H9 (cell line): ENCODE measurements around the gene NKX2-3. TPM values are rescaled to one million over a fixed set of nuclear protein-coding genes. Genes with fewer than 3 reads are reported as not detected.
A peak's percentile ranks its signal among the peaks of the same experiment; 100 is the strongest.

Source experiments
- DNase-seq: peaks from one replicate; pipeline ENCODE4 v3.0.0-alpha.2; 2017
- H2AFZ ChIP-seq: one replicate; pipeline ENCODE4 v1.6.1; 2013; ENCODE audit warnings: mild to moderate bottlenecking, low read length, control low read depth, moderate library complexity
- H2AK5ac ChIP-seq: 2 replicates; pipeline ENCODE4 v1.6.1; 2013; ENCODE audit warnings: low read length, control low read depth, mixed read lengths; ENCODE audit not compliant: insufficient read length
- H2BK120ac ChIP-seq: one replicate; pipeline ENCODE4 v1.6.1; 2013; ENCODE audit warnings: low read depth, mild to moderate bottlenecking, low read length, control low read depth, inconsistent platforms; ENCODE audit not compliant: poor library complexity, severe bottlenecking
- H2BK12ac ChIP-seq: 2 replicates; pipeline ENCODE4 v1.6.1; 2013; ENCODE audit warnings: low read length, control low read depth, mixed read lengths, low read depth; ENCODE audit not compliant: insufficient read length
- H2BK15ac ChIP-seq: 2 replicates; pipeline ENCODE4 v1.6.1; 2013; ENCODE audit warnings: low read depth, low read length, control low read depth
- H2BK20ac ChIP-seq: one replicate; pipeline ENCODE4 v1.6.1; 2013; ENCODE audit warnings: low read depth, mild to moderate bottlenecking, low read length, control low read depth, inconsistent platforms; ENCODE audit not compliant: poor library complexity, severe bottlenecking
- H2BK5ac ChIP-seq: 2 replicates; pipeline ENCODE4 v1.6.1; 2013; ENCODE audit warnings: low read length, control low read depth, mixed read lengths; ENCODE audit not compliant: insufficient read length
- H3K14ac ChIP-seq: 2 replicates; pipeline ENCODE4 v1.6.1; 2013; ENCODE audit warnings: low read length, control low read depth; ENCODE audit not compliant: insufficient read depth
- H3K18ac ChIP-seq: 2 replicates; pipeline ENCODE4 v1.6.1; 2013; ENCODE audit warnings: low read depth, mild to moderate bottlenecking, mixed read lengths, low read length, control low read depth; ENCODE audit not compliant: insufficient read length
- H3K23ac ChIP-seq: 2 replicates; pipeline ENCODE4 v1.6.1; 2013; ENCODE audit warnings: low read length, control low read depth, mixed read lengths, low read depth; ENCODE audit not compliant: insufficient read length
- H3K23me2 ChIP-seq: 2 replicates; pipeline ENCODE4 v1.6.1; 2013; ENCODE audit warnings: low read depth, mild to moderate bottlenecking, mixed read lengths, low read length, control low read depth; ENCODE audit not compliant: insufficient read length, poor library complexity, severe bottlenecking
- H3K27ac ChIP-seq: 2 replicates; pipeline ENCODE4 v1.5.1; 2013; ENCODE audit warnings: low read length, control low read depth, mixed read lengths, low read depth; ENCODE audit not compliant: insufficient read length
- H3K27me3 ChIP-seq: 2 replicates; pipeline ENCODE4 v1.6.1; 2013; ENCODE audit warnings: low read length, control low read depth, inconsistent platforms; ENCODE audit not compliant: insufficient read depth
- H3K4ac ChIP-seq: 2 replicates; pipeline ENCODE4 v1.6.1; 2013; ENCODE audit warnings: low read depth, mild to moderate bottlenecking, control low read depth, inconsistent platforms, low read length, moderate library complexity
- H3K4me1 ChIP-seq: 2 replicates; pipeline ENCODE4 v1.6.1; 2013; ENCODE audit warnings: low read length, control low read depth, inconsistent platforms; ENCODE audit not compliant: insufficient read depth
- H3K4me2 ChIP-seq: 2 replicates; pipeline ENCODE4 v1.6.1; 2013; ENCODE audit warnings: low read length, control low read depth, mixed read lengths; ENCODE audit not compliant: insufficient read length, insufficient read depth
- H3K56ac ChIP-seq: 2 replicates; pipeline ENCODE4 v1.6.1; 2013; ENCODE audit warnings: low read depth, mild to moderate bottlenecking, mixed read lengths, low read length, control low read depth; ENCODE audit not compliant: insufficient read length
- H3K79me1 ChIP-seq: 2 replicates; pipeline ENCODE4 v1.6.1; 2013; ENCODE audit warnings: low read depth, mild to moderate bottlenecking, moderate library complexity, low read length, control low read depth, inconsistent platforms; ENCODE audit not compliant: insufficient read depth, poor library complexity, severe bottlenecking
- H3K79me2 ChIP-seq: 2 replicates; pipeline ENCODE4 v1.6.1; 2013; ENCODE audit warnings: low read length, control low read depth, inconsistent platforms; ENCODE audit not compliant: insufficient read depth
- H3K9ac ChIP-seq: 2 replicates; pipeline ENCODE4 v1.6.1; 2013; ENCODE audit warnings: low read length, control low read depth, mixed read lengths; ENCODE audit not compliant: insufficient read length; ENCODE audit errors: extremely low read depth
- H3K9me3 ChIP-seq: one replicate; pipeline ENCODE4 v1.6.1; 2013; ENCODE audit warnings: low read depth, low read length, inconsistent platforms; ENCODE audit not compliant: control insufficient read depth
- H3T11ph ChIP-seq: one replicate; pipeline ENCODE4 v1.6.1; 2013; ENCODE audit warnings: mild to moderate bottlenecking, low read length, control low read depth, inconsistent platforms
- H4K20me1 ChIP-seq: one replicate; pipeline ENCODE4 v1.6.1; 2013; ENCODE audit not compliant: control insufficient read depth, insufficient read length, insufficient read depth
- H4K5ac ChIP-seq: 2 replicates; pipeline ENCODE4 v1.6.1; 2013; ENCODE audit warnings: low read depth, mild to moderate bottlenecking, mixed read lengths, low read length, control low read depth; ENCODE audit not compliant: insufficient read length
- H4K8ac ChIP-seq: replicated peaks from 2 replicates; pipeline ENCODE4 v1.6.1; 2013; ENCODE audit warnings: low read length, control low read depth, mixed read lengths, low read depth; ENCODE audit not compliant: insufficient read length
- H4K91ac ChIP-seq: 2 replicates; pipeline ENCODE4 v1.6.1; 2013; ENCODE audit warnings: low read depth, mild to moderate bottlenecking, moderate library complexity, mixed read lengths, low read length, control low read depth; ENCODE audit not compliant: insufficient read length
- H3K27ac Mint-ChIP-seq, 3 experiments: 2 replicates in 2 of 3; 3 replicates in 1 of 3; pipeline ENCODE4 v1.8.0; 2020 to 2021; ENCODE audit warnings: mixed read lengths in 3 of 3, mild to moderate bottlenecking in 1 of 3, moderate library complexity in 1 of 3
- H3K27me3 Mint-ChIP-seq: 2 replicates; pipeline ENCODE4 v1.8.0; 2021; ENCODE audit warnings: low read depth, mild to moderate bottlenecking, moderate library complexity, mixed read lengths
- H3K36me3 Mint-ChIP-seq, 3 experiments: 2 replicates in 2 of 3; 3 replicates in 1 of 3; pipeline ENCODE4 v1.8.0; 2020 to 2021; ENCODE audit warnings: low read depth in 3 of 3, mixed read lengths in 3 of 3; ENCODE audit not compliant: insufficient read depth in 1 of 3
- H3K4me1 Mint-ChIP-seq, 2 experiments: 2 replicates each; pipeline ENCODE4 v1.8.0; 2020; ENCODE audit warnings: mixed read lengths in 2 of 2
- H3K4me3 Mint-ChIP-seq, 2 experiments: 2 replicates in 1 of 2; 3 replicates in 1 of 2; pipeline ENCODE4 v1.8.0; 2020 to 2021; ENCODE audit warnings: mild to moderate bottlenecking in 2 of 2, mixed read lengths in 2 of 2, moderate library complexity in 1 of 2
- H3K9me3 Mint-ChIP-seq, 2 experiments: 2 replicates in 1 of 2; 3 replicates in 1 of 2; pipeline ENCODE4 v1.8.0; 2020; ENCODE audit warnings: mild to moderate bottlenecking in 2 of 2, mixed read lengths in 2 of 2, moderate library complexity in 1 of 2
- WGBS: extraction: QIAGEN DNeasy Blood & Tissue Kit; methylation state at CpG from one replicate; pipeline ENCODE4 v1.1.7; 2013; ENCODE audit warnings: missing lambda C conversion rate, low lambda C conversion rate, mixed read lengths; ENCODE audit not compliant: insufficient read length; ENCODE audit errors: extremely low coverage; 5-methylcytosine and 5-hydroxymethylcytosine counted together
- total RNA-seq: library from RNA; stranded (reverse); gene quantifications from 2 replicates; pipeline ENCODE4 v1.2.1, GENCODE V29; 2021
- TF ChIP-seq, protein P1 (sequence below): fragments of 200-600 bp; sonication (generic); conservative IDR thresholded peaks from 3 replicates; pipeline ENCODE4 v1.8.0; 2021; ENCODE audit warnings: antibody characterized with exemption, mild to moderate bottlenecking

NKX2-3 gene
- total RNA-seq, 1 experiment from 2014 or later: not detected

DNA sequence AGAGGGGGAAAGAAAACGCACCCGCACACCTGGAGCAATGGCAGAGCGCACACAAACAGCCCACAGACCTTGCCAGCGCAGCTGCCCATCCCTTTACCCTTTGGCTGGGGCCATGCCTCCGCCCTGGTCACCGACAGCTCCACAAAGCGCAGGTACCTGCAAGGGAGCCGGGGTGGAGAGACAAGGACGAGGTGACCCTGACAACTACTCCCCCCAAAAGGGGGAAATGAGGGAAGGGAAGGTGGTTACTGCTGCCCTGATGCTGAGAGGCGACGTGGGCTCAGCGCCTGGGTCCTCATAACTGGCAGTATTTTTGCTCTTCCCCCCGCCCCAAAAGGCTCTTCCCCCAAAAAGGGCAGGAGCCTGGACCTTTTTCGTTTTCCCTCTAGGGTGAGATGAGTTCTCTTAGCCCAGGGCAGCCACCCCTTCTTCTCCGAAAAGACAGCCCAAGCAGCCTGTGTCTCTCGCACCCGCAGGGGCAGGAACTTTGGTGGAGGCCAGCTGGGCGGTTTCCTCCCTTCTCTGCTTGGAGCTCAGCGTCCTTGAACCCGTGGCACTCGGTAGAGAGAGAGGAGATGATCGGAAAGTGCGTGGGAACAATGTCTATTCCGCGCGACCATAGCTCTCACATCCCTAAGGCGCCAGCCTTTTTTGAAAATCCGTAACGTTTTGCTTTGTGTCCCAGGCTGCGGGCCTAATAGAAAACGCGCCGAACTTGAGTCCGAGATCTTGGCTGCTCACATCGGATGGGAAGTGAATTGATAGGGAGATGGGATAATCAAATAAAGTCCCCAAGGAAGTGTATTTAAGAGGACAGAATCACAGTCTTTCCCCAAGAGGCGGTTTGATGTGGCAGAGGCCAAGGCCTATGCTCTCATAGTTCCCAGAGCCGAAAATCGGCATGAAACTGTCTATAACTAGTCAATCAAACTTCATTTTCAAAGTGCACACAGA is 1.0 kb downstream of the NKX2-3 start:
- Histone ChIP-seq H2BK5ac (no peak overlapping the region), H2BK12ac (no peak overlapping the region), H2AK5ac (no peak overlapping the region), H2BK20ac (no peak overlapping the region), H3T11ph (no peak overlapping the region), H3K4me2 (peak overlapping the region; percentile 33), H3K4ac (no peak overlapping the region), H4K5ac (no peak overlapping the region), H3K14ac (no peak overlapping the region), H4K91ac (no peak overlapping the region), H3K27ac (no peak overlapping the region), H2BK120ac (no peak overlapping the region), H3K27me3 (peaks cover 97% of the 10 kb centered on the region), H3K79me1 (no peaks in the 10 kb centered on the region), H3K23me2 (peaks cover 11% of the 10 kb centered on the region), H3K79me2 (no peaks in the 10 kb centered on the region), H3K9me3 (no peaks in the 10 kb centered on the region), H2AFZ (no peak overlapping the region), H4K20me1 (no peaks in the 10 kb centered on the region), H3K9ac (no peak overlapping the region), H3K56ac (no peak overlapping the region), H3K23ac (no peak overlapping the region), H3K18ac (no peak overlapping the region), H3K4me1 (peaks cover 3% of the 10 kb centered on the region; the same call in 1 of the 2 replicates), H4K8ac (no peak overlapping the region), H2BK15ac (no peak overlapping the region; the same call in 1 of the 2 replicates)
- DNase-seq: peak; percentile 30
- no CpG with 5 or more reads among the region's 38 CpGs for WGBS
- Mint-ChIP-seq H3K36me3 (no peaks in the 10 kb centered on the region; a peak in 1 of 7 replicates), H3K27ac (no peak overlapping the region), H3K4me3 (peak overlapping the region in 1 of 2 experiments; percentile 69; a peak in 3 of 5 replicates), H3K27me3 (peaks cover 98% of the 10 kb centered on the region), H3K9me3 (peaks cover 0 to 21% of the 10 kb centered on the region in 2 experiments; a peak in 4 of 5 replicates), H3K4me1 (peaks cover 33 to 63% of the 10 kb centered on the region in 2 experiments)
- TF ChIP-seq, protein P1, sequence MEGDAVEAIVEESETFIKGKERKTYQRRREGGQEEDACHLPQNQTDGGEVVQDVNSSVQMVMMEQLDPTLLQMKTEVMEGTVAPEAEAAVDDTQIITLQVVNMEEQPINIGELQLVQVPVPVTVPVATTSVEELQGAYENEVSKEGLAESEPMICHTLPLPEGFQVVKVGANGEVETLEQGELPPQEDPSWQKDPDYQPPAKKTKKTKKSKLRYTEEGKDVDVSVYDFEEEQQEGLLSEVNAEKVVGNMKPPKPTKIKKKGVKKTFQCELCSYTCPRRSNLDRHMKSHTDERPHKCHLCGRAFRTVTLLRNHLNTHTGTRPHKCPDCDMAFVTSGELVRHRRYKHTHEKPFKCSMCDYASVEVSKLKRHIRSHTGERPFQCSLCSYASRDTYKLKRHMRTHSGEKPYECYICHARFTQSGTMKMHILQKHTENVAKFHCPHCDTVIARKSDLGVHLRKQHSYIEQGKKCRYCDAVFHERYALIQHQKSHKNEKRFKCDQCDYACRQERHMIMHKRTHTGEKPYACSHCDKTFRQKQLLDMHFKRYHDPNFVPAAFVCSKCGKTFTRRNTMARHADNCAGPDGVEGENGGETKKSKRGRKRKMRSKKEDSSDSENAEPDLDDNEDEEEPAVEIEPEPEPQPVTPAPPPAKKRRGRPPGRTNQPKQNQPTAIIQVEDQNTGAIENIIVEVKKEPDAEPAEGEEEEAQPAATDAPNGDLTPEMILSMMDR: no peak
